Spleen (tissue), 7 donors: Measurements from ENCODE around the gene APOL2.

ENCODE experiments used
- POLR2A ChIP-seq, 3 donors: fragments of 450-650 bp; IDR thresholded peaks; one replicate each; pipeline ENCODE4 v1.5.1; 2017; ENCODE audit warnings: antibody characterized with exemption in 3 of 3, mild to moderate bottlenecking in 1 of 3
- POLR2AphosphoS5 ChIP-seq, 3 donors: sonication (generic); formaldehyde crosslinking; IDR thresholded peaks; one replicate each; pipeline ENCODE4 v1.5.1; 2017; ENCODE audit warnings: antibody characterized with exemption in 3 of 3
- TF ChIP-seq, protein P1 (sequence below), 11 experiments: fragments of 200-600 bp in 7 of 11; fragments of 450-650 bp in 4 of 11; sonication (generic) in 4 of 11; IDR thresholded peaks in 8 of 11; conservative IDR thresholded peaks in 3 of 11; 1 replicate in 7 of 11; 2 replicates in 4 of 11; pipeline versions ENCODE4 v1.4.0 to v1.8.0; 2016 to 2021; ENCODE audit warnings: antibody characterized with exemption in 11 of 11, inconsistent platforms in 4 of 11, mild to moderate bottlenecking in 1 of 11
- donor health status: DM: no; HTN: no; CAD: no; lungs with moderate emphysema.
- donor health status: DM: no; HTN: no; CAD: no.
- donor health status: DM: no; HTN: no; CAD: no.

DNA sequence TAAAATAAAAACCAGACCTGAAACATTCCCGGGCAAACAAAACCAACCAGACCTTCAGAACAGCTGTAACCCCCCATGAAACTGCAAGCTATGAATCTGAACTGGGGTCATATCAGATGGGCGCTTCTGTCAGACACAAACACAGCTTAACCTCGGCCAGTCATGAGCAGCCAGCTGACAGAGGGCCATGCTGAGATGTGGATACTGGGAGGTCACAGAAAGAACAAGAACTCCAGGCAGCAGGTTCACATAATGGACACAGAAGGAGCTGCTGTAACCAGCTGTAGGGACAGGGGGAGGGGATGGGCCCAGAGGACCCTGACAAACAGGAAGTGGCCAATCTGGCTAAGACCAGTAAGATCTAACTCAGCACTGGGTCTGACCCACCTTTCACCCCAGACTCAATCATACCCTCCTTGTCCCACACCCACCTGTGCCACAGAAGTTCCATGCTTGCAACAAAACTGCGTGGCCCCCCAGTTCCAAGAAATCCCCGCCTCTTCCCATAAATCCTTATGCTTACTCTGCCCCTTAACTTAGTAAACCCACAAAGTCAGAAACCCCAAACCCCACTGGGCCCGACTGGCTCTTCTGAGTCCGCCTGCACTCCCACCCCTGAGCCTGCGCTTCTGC, 41.7 kb downstream of the APOL2 start:
- TF ChIP-seq POLR2A (IDR thresholded peaks at IDR 0.05) (no peak), POLR2AphosphoS5 (IDR thresholded peaks at IDR 0.05) (no peak)
- TF ChIP-seq, protein P1, sequence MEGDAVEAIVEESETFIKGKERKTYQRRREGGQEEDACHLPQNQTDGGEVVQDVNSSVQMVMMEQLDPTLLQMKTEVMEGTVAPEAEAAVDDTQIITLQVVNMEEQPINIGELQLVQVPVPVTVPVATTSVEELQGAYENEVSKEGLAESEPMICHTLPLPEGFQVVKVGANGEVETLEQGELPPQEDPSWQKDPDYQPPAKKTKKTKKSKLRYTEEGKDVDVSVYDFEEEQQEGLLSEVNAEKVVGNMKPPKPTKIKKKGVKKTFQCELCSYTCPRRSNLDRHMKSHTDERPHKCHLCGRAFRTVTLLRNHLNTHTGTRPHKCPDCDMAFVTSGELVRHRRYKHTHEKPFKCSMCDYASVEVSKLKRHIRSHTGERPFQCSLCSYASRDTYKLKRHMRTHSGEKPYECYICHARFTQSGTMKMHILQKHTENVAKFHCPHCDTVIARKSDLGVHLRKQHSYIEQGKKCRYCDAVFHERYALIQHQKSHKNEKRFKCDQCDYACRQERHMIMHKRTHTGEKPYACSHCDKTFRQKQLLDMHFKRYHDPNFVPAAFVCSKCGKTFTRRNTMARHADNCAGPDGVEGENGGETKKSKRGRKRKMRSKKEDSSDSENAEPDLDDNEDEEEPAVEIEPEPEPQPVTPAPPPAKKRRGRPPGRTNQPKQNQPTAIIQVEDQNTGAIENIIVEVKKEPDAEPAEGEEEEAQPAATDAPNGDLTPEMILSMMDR (IDR thresholded peaks at IDR 0.05 in 8 of 11, conservative IDR thresholded peaks at IDR 0.05 in 3 of 11): no peak
